Spinal cord (tissue), 10 donors: ENCODE data around the gene CXCL12. TPM values are rescaled to one million over a fixed set of nuclear protein-coding genes. Genes with fewer than 3 reads are reported as not detected.

ENCODE experiments used
- DNase-seq, 6 donors: peaks; one replicate each; pipeline versions ENCODE4 v3.0.0 to v3.0.0-alpha.2; 2013 to 2015; ENCODE audit warnings: low spot score in 6 of 6, low read depth in 4 of 6
- H3K27ac ChIP-seq: one replicate; pipeline ENCODE4 v1.5.1; 2013; ENCODE audit warnings: low read depth, low read length, control low read depth
- H3K27me3 ChIP-seq: one replicate; pipeline ENCODE4 v1.6.1; 2013; ENCODE audit warnings: low read length; ENCODE audit not compliant: control insufficient read depth, insufficient read depth
- H3K36me3 ChIP-seq: one replicate; pipeline ENCODE4 v1.6.1; 2013; ENCODE audit warnings: low read length; ENCODE audit not compliant: control insufficient read depth, insufficient read depth
- H3K4me1 ChIP-seq: one replicate; pipeline ENCODE4 v1.6.1; 2013; ENCODE audit warnings: low read length; ENCODE audit not compliant: control insufficient read depth, insufficient read depth
- H3K4me3 ChIP-seq: one replicate; pipeline ENCODE4 v1.5.1; 2013; ENCODE audit warnings: low read depth, low read length, control low read depth
- H3K9me3 ChIP-seq: one replicate; pipeline ENCODE4 v1.6.1; 2013; ENCODE audit warnings: low read length; ENCODE audit not compliant: control insufficient read depth, insufficient read depth
- WGBS: methylation state at CpG from one replicate; pipeline ENCODE4 v1.1.5; 2013; ENCODE audit warnings: missing lambda C conversion rate; ENCODE audit not compliant: insufficient coverage; 5-methylcytosine and 5-hydroxymethylcytosine counted together
- polyA plus RNA-seq, 2 donors: library from polyadenylated mRNA; unstranded; fragments of 120-200 nt; gene quantifications; one replicate each; pipeline ENCODE4 v1.2.1, GENCODE V29; 2013; ENCODE audit not compliant: insufficient read length in 2 of 2
- total RNA-seq, 2 donors: library from RNA; depleted of rRNA in 1 of 2; stranded (reverse); fragments of 120-200 nt in 1 of 2; fragments of >200 nt in 1 of 2; gene quantifications; one replicate each; pipeline versions ENCODE4 v1.2.3 to v1.2.4, GENCODE V29; 2013 to 2014
- donor health status: healthy.

CXCL12 gene
- total and polyA plus RNA-seq, 4 donors, result 90.1 to 152 (median 104) TPM

DNA sequence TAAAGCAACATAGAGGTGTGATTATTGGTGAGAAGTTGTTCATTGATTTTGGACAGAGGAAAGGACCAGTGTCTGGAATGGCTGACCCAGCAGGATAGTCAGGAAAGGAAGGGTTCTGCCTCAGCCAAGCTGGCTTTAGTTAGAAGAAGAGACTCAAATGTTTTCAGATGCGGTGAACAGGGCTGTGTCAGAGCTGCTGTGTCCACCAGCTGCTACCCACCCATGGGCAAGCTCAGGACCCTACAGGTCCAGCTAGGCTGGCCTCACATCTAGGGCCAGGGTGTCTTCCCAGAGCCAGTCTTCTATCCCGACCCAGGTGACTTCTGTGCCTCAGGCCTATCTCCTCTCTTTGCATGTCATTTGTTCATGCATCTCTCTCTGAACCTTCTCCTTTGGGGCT, 37.3 kb upstream of the CXCL12 start:
- no peaks in the 10 kb centered on the region for H3K4me1 ChIP-seq
- no peak overlapping the region for H3K27ac ChIP-seq
- H3K27me3 ChIP-seq, result no peaks in the 10 kb centered on the region
- no peak for DNase-seq
- no peaks in the 10 kb centered on the region for H3K9me3 ChIP-seq
- 96% methylated on average over 2 of the region's 2 CpGs for WGBS
- H3K36me3 ChIP-seq, result no peaks in the 10 kb centered on the region
- no peak overlapping the region for H3K4me3 ChIP-seq

DNA sequence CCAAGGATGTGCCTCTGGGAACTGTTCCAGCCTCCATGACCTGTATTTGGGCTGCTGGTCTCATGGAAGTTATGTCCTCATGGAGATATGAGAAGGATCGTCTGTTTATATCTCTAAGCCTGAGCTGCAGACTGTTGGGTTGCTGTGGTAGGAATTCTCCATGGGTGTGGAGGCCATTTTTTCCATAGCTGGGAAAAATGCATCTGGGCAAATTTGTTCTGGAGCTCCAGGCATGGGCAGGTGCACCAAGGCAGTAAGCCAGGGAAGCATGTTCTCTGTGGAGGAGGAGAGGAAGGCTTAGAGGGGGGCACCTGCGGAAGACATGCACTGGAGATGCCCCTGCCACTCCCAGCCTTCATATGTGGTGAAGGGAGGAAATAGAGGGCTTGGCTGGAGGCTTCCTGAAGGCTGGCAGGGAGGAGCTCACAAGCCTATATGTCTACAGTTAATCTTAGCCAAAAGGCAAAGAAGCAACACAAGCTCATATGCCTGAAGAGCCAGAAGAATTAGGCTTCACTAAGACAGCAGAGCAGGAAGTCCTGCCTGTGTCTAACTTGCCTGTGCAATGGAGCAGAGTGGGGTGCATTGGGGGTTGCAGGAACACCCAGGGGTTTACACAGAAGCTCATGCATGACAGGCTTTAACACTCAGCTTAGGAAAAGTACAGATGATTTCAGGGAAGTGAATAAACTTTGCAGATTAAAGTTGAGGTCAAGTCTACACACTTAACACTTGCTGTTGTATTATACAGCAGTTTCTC, 35.1 kb upstream of the CXCL12 start:
- Histone ChIP-seq H3K27ac (no peak overlapping the region), H3K9me3 (no peaks in the 10 kb centered on the region), H3K4me1 (peaks cover 6% of the 10 kb centered on the region), H3K27me3 (no peaks in the 10 kb centered on the region), H3K36me3 (no peaks in the 10 kb centered on the region), H3K4me3 (no peak overlapping the region)
- WGBS, result 85% methylated on average over 1 of the region's 2 CpGs
- DNase-seq, result no peak

DNA sequence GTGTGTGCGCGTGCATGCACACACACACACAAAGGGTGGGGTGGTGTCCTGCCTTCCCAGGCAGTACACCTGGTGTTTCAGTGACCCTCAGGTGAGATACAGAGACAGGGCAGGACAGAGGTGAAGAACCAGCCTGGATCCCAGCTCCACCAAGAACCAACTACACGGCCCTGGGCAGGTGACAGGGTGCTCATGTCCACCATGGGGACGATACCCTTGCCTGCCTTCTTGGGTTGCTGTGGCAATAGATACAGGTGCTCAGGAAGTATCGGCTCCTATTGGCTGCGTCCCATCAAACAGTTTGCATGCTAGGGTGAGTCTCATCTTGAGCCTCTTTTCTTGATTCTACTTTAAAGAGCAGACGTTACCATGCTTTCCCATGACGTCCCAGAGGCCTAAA, 33.7 kb upstream of the CXCL12 start:
- Histone ChIP-seq H3K4me3 (no peak overlapping the region), H3K4me1 (peaks cover 6% of the 10 kb centered on the region)
- WGBS, result 92% methylated on average over 8 of the region's 8 CpGs

DNA sequence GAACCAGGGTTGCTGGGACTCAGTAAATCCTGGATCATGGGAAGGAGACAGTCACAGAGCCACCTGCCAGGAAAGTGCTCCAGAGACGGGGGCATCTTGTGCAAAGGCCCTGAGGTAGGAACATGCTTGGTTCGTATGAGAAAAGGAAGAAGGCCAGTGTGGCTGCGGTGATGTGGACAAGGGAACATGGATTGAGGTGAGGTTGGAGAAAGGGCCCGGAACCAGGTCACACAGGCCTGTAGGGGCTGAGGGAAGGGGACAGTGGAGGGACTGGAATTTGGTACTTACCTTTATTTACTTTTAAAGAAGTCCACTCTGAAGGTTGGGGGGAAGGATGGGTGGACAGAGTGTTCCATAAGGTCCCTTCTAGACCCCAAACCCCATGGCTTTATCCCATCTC, 32.9 kb upstream of the CXCL12 start:
- Histone ChIP-seq H3K27me3 (no peaks in the 10 kb centered on the region), H3K4me3 (no peak overlapping the region), H3K27ac (no peak overlapping the region), H3K4me1 (peaks cover 6% of the 10 kb centered on the region), H3K36me3 (no peaks in the 10 kb centered on the region), H3K9me3 (no peaks in the 10 kb centered on the region)
- WGBS, result 89% methylated on average over 4 of the region's 4 CpGs
- DNase-seq, result no peak

More for the DNA sequence above, 33.7 kb upstream of the CXCL12 start:
- no peak for DNase-seq
- Histone ChIP-seq H3K9me3 (no peaks in the 10 kb centered on the region), H3K27ac (no peak overlapping the region), H3K27me3 (no peaks in the 10 kb centered on the region), H3K36me3 (no peaks in the 10 kb centered on the region)

DNA sequence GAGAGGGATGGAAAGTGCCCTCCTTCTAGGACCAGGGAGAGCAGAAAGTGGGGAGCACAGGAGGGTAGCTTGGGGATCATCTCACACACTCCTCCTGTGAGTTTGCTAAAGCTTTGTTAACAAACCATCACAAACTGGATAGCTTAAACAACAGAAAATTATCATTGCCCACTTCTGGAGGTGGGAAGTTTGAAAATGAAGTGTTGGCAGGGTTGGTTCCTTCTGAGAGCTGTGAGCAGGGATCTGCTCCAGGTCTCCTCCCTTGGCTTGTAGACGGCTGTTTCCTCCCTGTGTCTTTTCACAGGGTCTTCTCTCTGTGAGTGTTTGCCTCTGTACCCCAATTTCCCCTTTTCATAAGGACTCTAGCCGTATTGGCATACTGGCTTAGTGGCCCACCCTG, 32.0 kb upstream of the CXCL12 start:
- DNase-seq, result no peak
- no peaks in the 10 kb centered on the region for H3K36me3 ChIP-seq
- H3K9me3 ChIP-seq, result no peaks in the 10 kb centered on the region
- H3K4me3 ChIP-seq, result no peak overlapping the region
- H3K4me1 ChIP-seq, result peaks cover 6% of the 10 kb centered on the region
- no peaks in the 10 kb centered on the region for H3K27me3 ChIP-seq
- H3K27ac ChIP-seq, result no peak overlapping the region
- WGBS, result 72% methylated on average over 2 of the region's 2 CpGs

DNA sequence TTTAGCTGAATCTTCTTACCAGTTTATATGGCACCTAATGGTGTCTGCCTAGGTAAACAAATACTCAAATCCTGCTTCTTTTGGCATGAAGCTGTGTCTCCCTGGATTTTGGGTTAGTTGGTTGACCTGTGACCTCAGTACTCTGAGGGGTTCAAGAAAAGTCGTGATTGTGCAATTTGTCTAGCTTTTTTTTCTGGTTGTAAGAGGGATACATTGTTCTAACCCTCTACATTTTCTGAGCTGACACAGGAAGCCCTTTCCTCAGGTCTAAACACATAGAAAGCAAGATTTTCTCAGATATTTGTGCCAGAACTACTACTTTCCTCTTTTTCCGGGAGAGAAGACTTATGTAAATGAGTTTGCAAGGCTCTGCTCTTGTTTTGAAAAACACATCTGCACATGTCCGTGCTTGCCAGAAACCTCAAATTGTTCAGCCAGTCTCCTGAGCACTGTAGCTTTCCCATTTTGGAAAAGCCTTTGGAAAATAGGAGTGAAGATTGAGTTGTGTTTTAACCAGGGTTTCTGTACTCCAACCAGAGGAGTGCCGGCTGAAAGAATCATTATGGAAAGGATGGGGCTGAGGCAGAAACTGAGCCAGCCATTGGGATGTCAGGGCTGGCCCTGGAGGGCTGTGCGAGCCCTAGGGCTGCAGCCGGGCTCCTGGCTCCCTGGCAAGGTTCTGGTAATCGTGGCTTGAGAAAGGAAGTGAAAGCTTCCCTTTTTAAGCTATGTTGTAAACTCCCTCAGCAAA, 31.3 kb upstream of the CXCL12 start:
- Histone ChIP-seq H3K27ac (no peak overlapping the region), H3K27me3 (no peaks in the 10 kb centered on the region), H3K4me1 (peaks cover 6% of the 10 kb centered on the region), H3K9me3 (no peaks in the 10 kb centered on the region), H3K36me3 (no peaks in the 10 kb centered on the region), H3K4me3 (no peak overlapping the region)
- DNase-seq, result peak in 1 of 6 donors; percentile 62
- 47% methylated on average over 3 of the region's 7 CpGs for WGBS

DNA sequence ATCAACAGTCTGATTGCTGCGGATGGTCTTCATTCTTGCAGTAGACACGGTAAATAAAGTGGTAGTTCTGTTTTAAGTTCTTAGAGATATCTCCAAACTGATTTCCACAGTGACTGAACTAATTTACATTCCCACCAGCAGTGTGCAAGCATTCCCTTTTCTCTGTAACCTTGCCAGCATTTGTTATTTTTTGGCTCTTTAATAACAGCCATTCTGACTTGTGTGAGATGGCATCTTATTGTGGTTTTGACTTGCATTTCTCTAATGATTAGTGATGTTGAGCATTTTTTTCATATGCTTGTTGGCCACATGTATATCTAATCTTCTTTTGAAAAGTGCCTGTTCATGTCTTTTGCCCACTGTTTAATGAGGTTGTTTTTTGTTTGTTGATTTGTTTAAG, 30.2 kb upstream of the CXCL12 start:
- Histone ChIP-seq H3K4me1 (peaks cover 6% of the 10 kb centered on the region), H3K27me3 (no peaks in the 10 kb centered on the region), H3K27ac (no peak overlapping the region), H3K9me3 (no peaks in the 10 kb centered on the region), H3K4me3 (no peak overlapping the region), H3K36me3 (no peaks in the 10 kb centered on the region)
- DNase-seq, result no peak
- WGBS, result no CpG with 5 or more reads among the region's 2 CpGs

DNA sequence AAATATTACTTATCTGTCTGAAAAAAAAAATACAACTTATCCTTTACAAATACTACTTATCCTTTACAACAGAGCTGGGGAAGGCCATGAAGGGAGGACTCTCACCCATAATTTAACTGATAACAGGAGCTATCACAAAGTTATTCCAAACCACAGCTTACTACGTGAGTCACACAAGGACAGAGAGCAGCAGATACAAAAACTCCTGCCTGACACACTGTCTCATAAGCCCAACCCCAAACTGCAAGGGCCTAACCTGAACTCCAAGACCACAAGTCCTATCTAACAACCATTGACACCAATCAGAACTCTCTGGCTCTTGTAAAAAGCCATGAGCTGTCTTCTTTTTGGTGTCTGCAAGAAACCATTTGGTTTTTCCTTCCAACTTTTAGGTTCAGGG, 28.5 kb upstream of the CXCL12 start:
- no peak overlapping the region for H3K4me3 ChIP-seq
- H3K27me3 ChIP-seq, result no peaks in the 10 kb centered on the region
- peaks cover 6% of the 10 kb centered on the region for H3K4me1 ChIP-seq
- H3K36me3 ChIP-seq, result no peaks in the 10 kb centered on the region
- no peak overlapping the region for H3K27ac ChIP-seq
- DNase-seq, result no peak
- 91% methylated on average over 1 of the region's 1 CpG for WGBS
- no peaks in the 10 kb centered on the region for H3K9me3 ChIP-seq

DNA sequence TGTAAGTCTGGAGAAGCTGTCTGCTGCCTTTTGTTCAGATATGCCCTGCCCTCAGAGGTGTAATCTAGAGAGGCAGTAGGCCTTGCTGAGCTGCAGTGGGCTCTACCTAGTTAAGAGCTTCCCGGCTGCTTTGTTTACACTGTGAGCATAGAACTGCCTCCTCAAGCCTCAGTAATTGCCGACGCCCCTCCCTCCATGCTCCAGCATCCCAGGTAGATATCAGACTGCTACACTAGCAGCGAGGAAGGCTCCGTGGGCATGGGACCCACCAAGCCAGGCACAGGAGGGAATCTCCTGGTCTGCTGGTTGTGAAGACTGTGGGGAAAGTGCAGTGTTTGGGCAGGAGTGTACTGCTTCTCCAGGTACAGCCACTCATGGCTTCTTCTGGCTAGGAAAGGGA, 26.4 kb upstream of the CXCL12 start:
- DNase-seq, result no peak
- H3K4me1 ChIP-seq, result no peaks in the 10 kb centered on the region
- WGBS, result 92% methylated on average over 3 of the region's 5 CpGs
- no peaks in the 10 kb centered on the region for H3K9me3 ChIP-seq
- no peak overlapping the region for H3K27ac ChIP-seq
- no peaks in the 10 kb centered on the region for H3K27me3 ChIP-seq
- H3K36me3 ChIP-seq, result no peaks in the 10 kb centered on the region
- H3K4me3 ChIP-seq, result no peak overlapping the region
